HUES6 (cell line): ENCODE results near the gene GRM8.

Source experiments
- H3K27ac ChIP-seq: 2 replicates; pipeline ENCODE4 v1.7.0; 2013; ENCODE audit warnings: low read depth, mild to moderate bottlenecking, low read length, inconsistent platforms
- H3K27me3 ChIP-seq: 2 replicates; pipeline ENCODE4 v1.6.1; 2013; ENCODE audit warnings: low read length; ENCODE audit not compliant: control insufficient read depth, insufficient read depth
- H3K36me3 ChIP-seq: 2 replicates; pipeline ENCODE4 v1.6.1; 2013; ENCODE audit warnings: low read length; ENCODE audit not compliant: control insufficient read depth, insufficient read depth
- H3K4me1 ChIP-seq: 2 replicates; pipeline ENCODE4 v1.6.1; 2013; ENCODE audit warnings: low read length; ENCODE audit not compliant: control insufficient read depth, insufficient read depth
- H3K4me3 ChIP-seq: 2 replicates; pipeline ENCODE4 v1.5.1; 2013; ENCODE audit warnings: low read depth, low read length
- H3K9ac ChIP-seq: one replicate; pipeline ENCODE4 v1.6.1; 2013; ENCODE audit warnings: mild to moderate bottlenecking, low read length
- H3K9me3 ChIP-seq: 2 replicates; pipeline ENCODE4 v1.6.1; 2013; ENCODE audit warnings: low read depth, low read length; ENCODE audit not compliant: control insufficient read depth, insufficient read depth

Gene GRM8

DNA sequence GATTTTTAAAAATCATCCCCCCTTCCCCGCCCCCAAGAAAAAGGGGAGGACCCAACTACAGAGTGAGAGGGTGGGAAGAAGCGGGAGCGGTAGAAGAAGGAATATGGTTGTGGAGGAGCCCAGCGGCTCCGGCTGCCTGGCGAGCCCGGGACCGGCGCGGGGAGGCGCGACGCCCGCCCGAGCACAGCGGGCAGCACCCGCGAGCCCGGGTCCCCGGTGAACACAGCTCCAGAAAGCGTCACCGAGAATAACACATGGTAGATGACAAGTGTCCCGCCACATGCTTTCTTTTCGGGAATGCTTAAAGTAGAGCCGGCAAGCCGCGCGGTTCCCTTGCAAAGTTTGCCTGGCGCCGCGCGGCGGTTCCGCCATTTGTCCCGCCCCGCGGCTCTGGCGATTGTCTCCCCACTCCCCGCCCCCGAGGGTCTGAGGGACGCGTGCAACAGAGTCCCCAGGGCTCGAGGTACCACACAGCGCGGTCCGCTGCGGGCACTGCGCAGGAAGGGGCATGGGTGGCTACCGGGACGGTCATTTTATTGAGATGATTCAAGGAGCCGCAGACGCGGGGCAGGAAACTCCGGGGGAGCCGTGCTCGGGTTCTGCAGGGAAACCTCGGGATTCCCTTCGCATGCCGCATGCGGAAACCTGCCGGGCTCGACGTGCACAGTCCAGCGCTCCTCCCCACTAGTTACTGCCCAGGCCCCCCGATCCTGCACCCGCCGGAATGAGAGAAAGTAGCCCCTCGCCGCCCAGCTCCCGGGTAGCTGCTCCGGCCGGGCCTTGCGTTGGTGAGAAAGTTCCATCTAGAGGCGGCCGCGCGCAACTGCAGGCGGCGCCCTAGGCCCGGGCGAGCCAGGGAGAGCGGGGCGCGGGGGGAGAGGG, 781 bp upstream of the GRM8 start:
- Histone ChIP-seq H3K9ac (peak overlapping the region; percentile 75), H3K9me3 (no peaks in the 10 kb centered on the region), H3K36me3 (no peaks in the 10 kb centered on the region), H3K27me3 (peaks cover 94% of the 10 kb centered on the region), H3K4me3 (peak overlapping the region; percentile 68), H3K4me1 (peaks cover 5% of the 10 kb centered on the region; the same call in 1 of the 2 replicates), H3K27ac (no peak overlapping the region)

DNA sequence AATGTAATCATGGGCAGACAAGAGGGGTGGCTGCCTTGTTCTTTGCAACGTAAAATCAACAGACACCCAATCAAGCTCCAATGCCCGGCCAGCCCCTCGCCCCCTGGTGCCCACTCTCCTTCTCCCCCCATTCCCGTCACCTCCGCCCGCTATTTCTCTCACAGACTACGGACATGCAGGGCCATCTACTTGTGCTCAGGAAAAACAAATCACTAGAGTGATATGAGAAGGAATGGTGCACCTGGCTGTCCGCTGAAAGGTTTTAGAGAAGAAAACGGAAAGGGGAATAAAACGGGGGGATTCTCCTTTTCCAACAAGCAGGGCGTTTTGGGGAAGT, 396 bp downstream of the GRM8 start:
- Histone ChIP-seq H3K27ac (no peak overlapping the region), H3K4me3 (peak overlapping the region; percentile 68), H3K4me1 (peaks cover 5% of the 10 kb centered on the region; the same call in 1 of the 2 replicates), H3K9me3 (no peaks in the 10 kb centered on the region), H3K9ac (peak overlapping the region; percentile 18), H3K27me3 (peaks cover 98% of the 10 kb centered on the region), H3K36me3 (no peaks in the 10 kb centered on the region)

DNA sequence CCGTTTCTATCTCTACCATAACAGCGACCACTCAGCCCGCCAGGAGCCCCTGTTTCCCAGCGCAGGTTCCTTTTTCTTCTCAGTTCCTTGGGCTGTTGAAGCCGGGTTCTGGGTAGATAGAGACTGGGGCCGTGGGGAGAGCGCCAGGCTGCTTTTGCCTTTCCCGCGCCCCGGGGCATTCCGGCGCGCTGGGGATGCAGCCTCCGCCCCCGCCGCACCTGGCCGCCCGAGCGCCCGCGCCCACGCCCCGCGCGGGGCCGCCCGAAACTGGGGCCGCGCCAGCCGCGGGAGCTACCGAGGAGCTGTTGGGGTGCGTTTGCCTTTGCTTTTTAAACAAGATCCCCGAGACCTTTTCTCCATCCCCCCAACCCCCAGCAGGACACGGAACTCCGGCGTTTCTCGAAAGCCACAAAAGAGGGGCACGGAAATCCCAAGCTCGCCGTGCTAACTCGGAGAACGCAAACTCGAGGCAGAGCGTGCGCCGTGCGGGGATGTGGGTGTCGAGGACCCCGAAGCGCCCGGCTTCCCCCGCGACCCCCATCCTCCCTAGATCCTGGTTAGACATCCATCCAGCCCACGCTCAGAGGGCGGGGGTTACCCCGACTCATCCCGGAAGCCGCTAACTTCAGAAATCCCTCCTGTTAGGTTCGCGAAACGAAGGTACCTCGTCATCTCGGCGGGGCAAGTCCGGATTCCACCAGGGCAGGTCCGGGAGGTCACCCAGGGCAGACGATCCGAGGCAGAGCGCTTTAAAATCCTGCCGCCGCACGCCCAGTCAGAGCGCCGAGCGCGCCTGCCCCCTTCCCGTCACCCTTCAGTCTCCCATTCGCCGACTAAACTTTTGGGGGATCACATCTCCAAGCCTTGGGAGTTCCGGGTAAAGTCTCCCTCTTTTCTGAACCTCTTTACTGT, 1.0 kb downstream of the GRM8 start:
- Histone ChIP-seq H3K36me3 (no peaks in the 10 kb centered on the region), H3K4me1 (peaks cover 5% of the 10 kb centered on the region; the same call in 1 of the 2 replicates), H3K9me3 (no peaks in the 10 kb centered on the region), H3K4me3 (peak overlapping the region; percentile 68), H3K27ac (no peak overlapping the region), H3K9ac (peak overlapping the region; percentile 18), H3K27me3 (peaks cover 98% of the 10 kb centered on the region)

- no peak overlapping the region for H3K9ac ChIP-seq
- peak overlapping the region; percentile 68 for H3K4me3 ChIP-seq
- H3K27ac ChIP-seq: no peak overlapping the region
- H3K27me3 ChIP-seq: peaks cover 98% of the 10 kb centered on the region
- peaks cover 5% of the 10 kb centered on the region; the same call in 1 of the 2 replicates for H3K4me1 ChIP-seq
- no peaks in the 10 kb centered on the region for H3K9me3 ChIP-seq
- H3K36me3 ChIP-seq: no peaks in the 10 kb centered on the region
Measured at GRCh38 chr7:127251036-127251464, 1.7 kb downstream of the GRM8 start.

DNA sequence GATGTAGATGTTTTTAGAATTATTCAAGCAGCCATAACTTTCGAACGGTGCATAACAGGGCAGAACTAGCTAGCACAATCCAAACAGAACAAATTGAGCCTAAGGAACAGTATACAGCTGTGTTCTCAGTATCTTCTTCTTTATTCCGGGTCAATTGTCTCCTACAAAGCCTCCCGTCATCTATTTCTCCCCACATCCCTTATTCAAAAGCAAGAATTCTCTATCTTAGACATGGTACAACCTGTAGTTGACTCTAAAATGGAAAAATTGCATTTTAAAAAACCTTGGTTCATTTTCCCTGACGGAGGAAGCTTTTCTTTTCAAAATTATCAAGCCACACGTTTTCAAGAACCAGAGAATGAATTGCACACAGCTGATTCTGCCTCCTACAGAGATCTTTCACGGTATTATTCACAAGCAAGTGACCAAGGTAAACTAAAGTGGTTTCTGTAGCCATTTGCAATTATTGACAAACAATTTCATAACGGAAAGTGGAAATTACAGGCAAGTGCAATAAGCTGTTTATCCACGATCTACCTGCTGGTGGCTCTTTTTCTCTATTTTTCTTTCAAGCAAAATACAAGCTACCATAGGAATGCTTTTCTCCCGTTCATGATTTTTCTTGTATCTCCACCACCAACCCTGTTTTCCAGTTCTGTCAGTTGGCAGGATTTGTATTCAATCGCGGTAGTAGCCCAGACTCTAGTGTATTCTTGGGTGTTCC, 2.3 kb downstream of the GRM8 start:
- peaks cover 5% of the 10 kb centered on the region; the same call in 1 of the 2 replicates for H3K4me1 ChIP-seq
- H3K36me3 ChIP-seq: no peaks in the 10 kb centered on the region
- peak overlapping the region; percentile 68 for H3K4me3 ChIP-seq
- H3K9me3 ChIP-seq: no peaks in the 10 kb centered on the region
- peaks cover 97% of the 10 kb centered on the region for H3K27me3 ChIP-seq
- H3K9ac ChIP-seq: no peak overlapping the region
- H3K27ac ChIP-seq: no peak overlapping the region

DNA sequence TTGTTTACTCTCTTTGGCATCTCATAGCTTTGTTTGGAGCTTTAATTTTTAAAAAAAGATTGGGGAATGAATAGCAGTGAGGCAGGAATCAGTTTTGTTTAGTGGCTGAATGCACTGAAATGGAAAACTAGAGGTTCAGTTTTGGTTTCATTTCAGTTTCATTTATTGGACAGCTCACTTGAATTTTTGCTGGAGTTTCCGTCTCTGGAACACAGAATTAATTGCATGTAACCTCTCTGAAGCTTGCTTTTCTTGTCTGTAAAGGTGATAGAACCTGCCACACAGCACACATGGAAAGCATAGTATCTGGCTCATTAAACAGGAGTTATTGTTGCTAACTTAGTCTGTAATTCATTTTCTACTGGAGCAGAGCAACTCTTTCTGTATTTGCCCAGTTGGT, 7.1 kb downstream of the GRM8 start:
- Histone ChIP-seq H3K36me3 (no peaks in the 10 kb centered on the region), H3K27ac (no peak overlapping the region), H3K9ac (no peak overlapping the region), H3K4me1 (no peaks in the 10 kb centered on the region), H3K27me3 (peaks cover 62% of the 10 kb centered on the region), H3K9me3 (no peaks in the 10 kb centered on the region), H3K4me3 (no peak overlapping the region)

DNA sequence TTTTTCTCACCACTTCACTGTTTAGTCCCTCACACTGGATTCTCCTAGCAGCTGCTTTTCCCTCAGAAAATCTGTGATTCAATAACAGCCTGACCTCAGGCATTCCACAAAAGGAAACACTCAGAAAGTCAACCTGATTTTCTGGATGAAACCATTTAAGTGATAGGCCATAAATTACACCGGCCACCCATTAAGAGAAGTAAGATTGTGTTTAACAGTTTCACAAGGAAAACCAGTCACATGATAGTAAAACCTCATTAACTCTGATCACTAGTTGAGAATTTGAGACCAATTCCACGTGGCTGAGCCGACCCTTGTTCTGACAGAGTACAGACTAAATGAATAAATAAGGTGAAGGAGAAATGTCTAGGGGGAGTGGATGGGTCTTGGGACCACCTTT, 7.7 kb downstream of the GRM8 start:
- Histone ChIP-seq H3K9ac (no peak overlapping the region), H3K4me3 (no peak overlapping the region), H3K27ac (no peak overlapping the region), H3K27me3 (peaks cover 56% of the 10 kb centered on the region), H3K36me3 (no peaks in the 10 kb centered on the region), H3K9me3 (no peaks in the 10 kb centered on the region), H3K4me1 (no peaks in the 10 kb centered on the region)

GRCh38 chr7:127239814-127240213, 12.9 kb downstream of the GRM8 start:
- Histone ChIP-seq H3K9me3 (0 out of 2 replicates have a peak, but pooled peaks cover 3% of the 10 kb centered on the region), H3K27me3 (peaks cover 6% of the 10 kb centered on the region), H3K4me1 (no peaks in the 10 kb centered on the region), H3K4me3 (no peak overlapping the region), H3K9ac (no peak overlapping the region), H3K27ac (no peak overlapping the region), H3K36me3 (no peaks in the 10 kb centered on the region)

DNA sequence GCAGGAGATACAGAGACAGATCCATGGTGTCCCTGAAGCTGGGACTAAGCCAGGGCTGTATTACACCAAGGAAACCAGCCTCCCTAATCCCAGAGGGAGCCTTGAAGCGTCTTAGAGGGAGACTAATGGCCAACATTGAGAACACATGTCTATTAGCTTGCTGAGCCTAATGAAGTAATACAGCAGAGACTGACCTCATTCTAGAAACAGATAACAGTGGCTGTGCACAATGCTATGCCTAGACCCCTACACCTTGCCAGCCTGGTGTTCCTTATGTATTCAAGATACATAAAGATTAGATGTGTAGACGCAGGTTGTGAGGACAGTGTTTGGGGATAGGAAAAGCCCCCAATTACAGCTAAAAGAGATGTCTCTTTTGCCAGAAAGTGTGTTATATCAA, 19.1 kb downstream of the GRM8 start:
- Histone ChIP-seq H3K36me3 (no peaks in the 10 kb centered on the region), H3K9ac (no peak overlapping the region), H3K27ac (no peak overlapping the region), H3K4me3 (no peak overlapping the region), H3K27me3 (0 out of 2 replicates have a peak, but pooled peaks cover 3% of the 10 kb centered on the region), H3K4me1 (no peaks in the 10 kb centered on the region), H3K9me3 (0 out of 2 replicates have a peak, but pooled peaks cover 3% of the 10 kb centered on the region)

DNA sequence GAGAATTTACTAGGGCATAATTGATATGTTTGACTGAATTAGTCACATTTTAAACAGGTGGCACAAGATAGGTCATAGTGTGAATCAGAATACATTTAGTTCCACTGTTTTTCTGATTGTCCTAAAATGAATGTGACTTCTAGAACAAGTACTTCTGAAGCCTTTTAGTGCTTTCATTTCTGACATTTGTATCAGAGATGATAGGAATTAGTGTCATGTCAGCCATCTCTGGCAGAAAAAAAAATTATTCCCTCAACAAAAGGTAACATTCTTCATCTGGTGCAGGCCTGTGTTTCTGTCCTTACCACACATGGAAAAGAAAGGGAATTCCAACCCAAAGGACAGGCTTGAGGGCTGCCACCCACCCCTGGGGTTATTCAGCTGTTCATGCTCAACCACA, 21.3 kb downstream of the GRM8 start:
- Histone ChIP-seq H3K36me3 (no peaks in the 10 kb centered on the region), H3K27me3 (0 out of 2 replicates have a peak, but pooled peaks cover 3% of the 10 kb centered on the region), H3K9ac (no peak overlapping the region), H3K27ac (no peak overlapping the region), H3K9me3 (no peaks in the 10 kb centered on the region), H3K4me3 (no peak overlapping the region), H3K4me1 (no peaks in the 10 kb centered on the region)
